ACC112 (cell line): ENCODE measurements around the gene TFR2.

Source experiments
- H2AFZ ChIP-seq: fragments of 200-600 bp; sonication (generic); one replicate; pipeline ENCODE4 v1.6.0; 2017; ENCODE audit warnings: antibody characterized with exemption, low read length; ENCODE audit not compliant: unreplicated experiment
- H3K27ac ChIP-seq: fragments of 200-600 bp; sonication (generic); 2 replicates; pipeline ENCODE4 v1.5.1; 2014; ENCODE audit warnings: low read depth, mild to moderate bottlenecking, antibody characterized with exemption, low read length, moderate library complexity
- H3K27me3 ChIP-seq: fragments of 200-600 bp; sonication (generic); 2 replicates; pipeline ENCODE4 v1.6.1; 2014; ENCODE audit warnings: mild to moderate bottlenecking, antibody characterized with exemption, low read length, moderate library complexity, mixed read lengths; ENCODE audit not compliant: insufficient read depth
- H3K36me3 ChIP-seq: fragments of 200-600 bp; sonication (generic); 2 replicates; pipeline ENCODE4 v1.6.1; 2016; ENCODE audit warnings: mild to moderate bottlenecking, antibody characterized with exemption, low read length, moderate library complexity, mixed read lengths; ENCODE audit not compliant: insufficient read depth
- H3K4me1 ChIP-seq: fragments of 200-600 bp; sonication (generic); one replicate; pipeline ENCODE4 v1.6.1; 2016; ENCODE audit warnings: low read length, mixed read lengths; ENCODE audit not compliant: insufficient read depth, unreplicated experiment, control insufficient read depth
- H3K4me3 ChIP-seq: fragments of 200-600 bp; sonication (generic); 2 replicates; pipeline ENCODE4 v1.5.1; 2014; ENCODE audit warnings: mild to moderate bottlenecking, low read depth, low read length
- H3K79me2 ChIP-seq: fragments of 200-600 bp; sonication (generic); one replicate; pipeline ENCODE4 v1.6.0; 2016; ENCODE audit warnings: low read length; ENCODE audit not compliant: control insufficient read depth, unreplicated experiment, insufficient read depth

The TFR2 gene

DNA sequence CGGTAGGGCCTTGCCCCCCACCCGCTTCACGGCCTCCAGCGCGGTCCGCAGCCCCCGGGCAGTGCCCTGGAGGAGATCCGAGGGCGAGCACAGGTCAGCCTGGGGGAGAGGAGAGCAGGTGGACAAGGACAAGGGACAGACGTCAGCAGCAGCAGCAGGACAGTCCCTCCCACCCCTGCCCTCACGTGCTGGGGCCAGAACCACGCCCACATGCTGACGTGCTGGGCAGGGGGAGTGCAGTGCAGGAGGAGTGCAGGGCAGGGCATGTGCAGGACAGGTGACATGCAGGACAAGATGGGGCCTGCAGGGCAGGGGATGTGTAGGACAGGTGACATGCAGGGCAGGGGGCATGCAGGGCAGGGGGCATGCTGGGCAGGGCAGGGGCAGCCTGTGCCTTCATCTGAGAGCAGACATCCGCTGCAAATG lies 66.1 kb downstream of the TFR2 start:
- no peaks in the 10 kb centered on the region; the same call in 1 of the 2 replicates for H3K36me3 ChIP-seq
- H3K79me2 ChIP-seq: no peaks in the 10 kb centered on the region
- peaks cover 4% of the 10 kb centered on the region for H3K4me1 ChIP-seq
- H2AFZ ChIP-seq: no peak overlapping the region
- no peaks in the 10 kb centered on the region for H3K27me3 ChIP-seq
- no peak overlapping the region for H3K4me3 ChIP-seq
- H3K27ac ChIP-seq: no peak overlapping the region

DNA sequence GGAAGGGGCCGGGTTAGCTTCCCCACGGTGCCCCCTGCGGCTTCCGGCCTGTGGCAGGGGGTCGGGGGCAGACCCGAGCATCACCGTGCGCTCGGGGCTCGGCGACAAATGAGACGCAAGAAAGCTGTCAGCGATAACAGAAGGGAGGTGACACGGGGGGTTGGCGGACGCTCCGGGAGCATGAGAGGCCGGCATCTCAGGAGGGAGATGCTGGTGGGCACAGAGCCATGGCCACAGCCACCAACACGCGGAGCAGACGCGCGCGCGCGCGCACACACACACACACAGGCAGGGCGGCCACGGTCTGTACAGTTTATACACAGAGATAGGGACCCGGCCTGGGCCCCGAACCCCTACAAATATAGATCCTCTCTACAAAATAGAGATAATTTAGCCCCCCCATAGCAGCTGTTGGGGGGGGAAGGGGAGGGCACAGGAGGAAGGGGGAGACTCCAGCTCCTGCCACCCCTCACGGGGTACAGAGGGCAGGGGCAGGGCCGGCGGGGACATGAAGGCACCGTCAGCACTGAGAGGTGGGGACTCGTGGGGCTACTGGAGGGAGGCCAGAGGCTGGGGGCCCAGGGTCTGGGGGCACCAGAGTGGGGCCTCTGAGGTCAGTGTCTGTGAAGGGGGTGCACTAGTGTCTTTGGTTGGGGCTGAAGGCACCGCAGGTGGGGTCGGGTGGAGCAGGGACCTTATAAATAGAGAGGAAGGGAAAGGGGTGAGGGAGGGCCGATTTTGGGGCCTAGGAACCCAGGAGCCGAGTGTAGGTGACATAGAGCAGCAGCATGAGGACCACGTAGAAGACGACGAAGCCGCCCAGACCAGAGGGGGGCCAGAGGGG lies 66.8 kb downstream of the TFR2 start:
- Histone ChIP-seq H3K4me3 (no peak overlapping the region), H2AFZ (no peak overlapping the region), H3K27me3 (no peaks in the 10 kb centered on the region), H3K27ac (no peak overlapping the region), H3K36me3 (no peaks in the 10 kb centered on the region; the same call in 1 of the 2 replicates), H3K4me1 (peaks cover 4% of the 10 kb centered on the region), H3K79me2 (no peaks in the 10 kb centered on the region)

DNA sequence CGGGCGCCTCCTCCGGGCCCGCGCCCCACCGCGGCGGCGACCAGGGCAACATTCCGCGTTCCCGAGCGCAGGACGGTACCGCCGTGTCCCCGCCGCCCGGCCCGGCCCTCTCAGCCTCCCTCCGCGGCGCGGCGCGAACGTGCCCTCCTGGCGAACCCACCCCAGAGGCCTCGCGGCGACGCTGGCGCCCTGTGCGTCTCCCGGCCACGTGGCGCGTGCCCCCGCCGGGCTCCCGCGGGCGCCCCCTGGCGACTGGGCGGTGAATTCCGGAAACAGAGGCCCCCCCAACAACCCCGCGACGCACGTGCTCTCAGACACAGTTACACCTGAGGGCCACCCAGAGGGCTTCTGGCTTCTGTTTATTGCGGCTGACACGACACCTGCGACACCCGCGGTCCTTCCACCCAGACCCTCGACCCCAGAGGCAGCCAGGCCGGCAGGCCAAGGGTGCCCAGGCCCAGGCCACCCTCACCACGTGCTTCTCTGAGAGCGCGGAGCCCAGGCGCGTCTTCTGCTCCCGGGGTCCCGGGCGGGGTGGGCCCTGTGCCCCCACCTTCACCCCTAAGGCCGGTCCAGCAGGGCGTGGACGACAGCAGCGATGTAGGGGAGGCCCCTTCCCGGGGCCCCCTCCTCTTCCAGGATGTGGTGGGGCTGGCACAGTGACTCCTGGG lies 67.5 kb downstream of the TFR2 start, which contains the start of gene SAP25:
Gene SAP25 (minus strand): TSS at position 210 of the 671 bp plus-strand sequence. CDS start 158 bp downstream, at position 52.
- Histone ChIP-seq H3K36me3 (no peaks in the 10 kb centered on the region; the same call in 1 of the 2 replicates), H3K79me2 (no peaks in the 10 kb centered on the region)

DNA sequence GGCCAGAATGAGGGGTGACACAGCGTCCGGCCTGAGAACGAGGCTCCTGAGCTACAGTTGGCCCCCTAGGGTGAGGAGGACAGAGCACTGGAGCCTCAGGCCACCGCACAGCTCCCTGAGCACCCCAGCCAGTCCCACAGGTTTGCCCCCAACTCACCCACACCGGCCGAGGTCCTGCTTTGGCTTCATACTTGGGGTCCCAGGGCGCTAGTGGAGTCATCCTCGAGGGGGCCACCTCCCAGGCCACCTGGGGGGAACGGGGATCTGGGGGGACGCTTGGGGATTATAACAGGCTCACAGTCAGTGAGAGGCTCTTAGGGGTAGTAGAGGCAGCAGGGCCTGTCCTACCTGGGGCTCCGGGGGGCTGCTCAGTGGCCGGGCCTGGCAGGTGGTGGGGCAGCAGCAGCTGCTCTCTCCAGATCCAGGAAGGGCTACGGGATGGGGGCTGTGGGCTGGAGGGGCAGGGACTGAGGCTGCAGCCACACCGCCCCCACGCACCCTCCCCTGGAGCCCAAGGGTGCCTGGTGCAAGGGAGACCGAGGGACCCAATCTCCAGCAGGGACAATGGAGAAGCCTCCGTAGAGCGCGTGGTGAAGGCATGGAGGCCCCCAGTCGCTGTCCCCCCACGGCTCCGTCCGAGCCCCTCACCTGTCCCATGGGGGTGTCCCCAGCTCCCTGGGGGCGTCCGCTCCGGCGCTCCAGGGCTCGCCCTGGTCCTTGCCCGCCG lies 68.2 kb downstream of the TFR2 start:
- H3K4me1 ChIP-seq: peaks cover 4% of the 10 kb centered on the region
- H3K27me3 ChIP-seq: no peaks in the 10 kb centered on the region
- no peak overlapping the region for H2AFZ ChIP-seq
- H3K36me3 ChIP-seq: no peaks in the 10 kb centered on the region; the same call in 1 of the 2 replicates
- H3K4me3 ChIP-seq: no peak overlapping the region
- no peaks in the 10 kb centered on the region for H3K79me2 ChIP-seq
- H3K27ac ChIP-seq: no peak overlapping the region

More for the DNA sequence above, 67.5 kb downstream of the TFR2 start, which contains the start of gene SAP25:
- Histone ChIP-seq H3K27me3 (no peaks in the 10 kb centered on the region), H3K4me3 (no peak within 1 kb of the TSS), H2AFZ (no peak within 1 kb of the TSS), H3K27ac (no peak within 1 kb of the TSS), H3K4me1 (peaks cover 4% of the 10 kb centered on the region)

DNA sequence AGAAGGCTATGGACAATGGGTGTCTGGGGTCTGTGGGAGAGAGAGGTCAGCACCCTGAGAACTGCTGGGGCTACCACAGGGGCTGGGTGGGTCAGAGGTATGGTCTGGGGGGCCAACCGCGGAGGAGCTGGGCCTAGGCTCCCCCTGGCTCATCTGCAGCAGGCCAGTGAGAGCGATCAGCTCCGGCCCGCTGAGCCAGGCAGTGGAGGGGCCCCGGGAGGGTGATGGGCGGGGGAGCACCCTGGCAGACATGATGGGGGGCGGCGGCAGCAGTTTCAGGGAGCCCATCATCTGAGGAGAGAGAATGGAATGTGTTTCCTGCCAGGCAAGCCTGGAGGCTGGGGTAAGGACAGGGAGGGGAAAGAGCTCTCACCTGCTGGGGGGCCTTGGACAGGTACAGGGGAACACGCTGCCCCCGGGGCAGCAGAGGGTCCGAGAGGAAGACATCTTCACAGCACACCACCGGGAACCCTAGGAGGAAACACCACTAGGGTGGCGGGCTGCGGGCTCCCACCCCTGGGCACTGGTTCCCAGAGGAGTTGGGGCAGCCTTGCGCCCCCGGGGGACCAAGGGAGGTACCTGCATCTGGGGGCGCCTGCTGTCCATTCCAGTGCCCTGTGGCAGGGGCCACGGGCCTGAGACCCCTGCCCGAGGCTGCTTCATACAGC lies 68.9 kb downstream of the TFR2 start:
- H3K27ac ChIP-seq: no peak overlapping the region
- H3K4me3 ChIP-seq: no peak overlapping the region
- H3K79me2 ChIP-seq: no peaks in the 10 kb centered on the region
- H3K27me3 ChIP-seq: no peaks in the 10 kb centered on the region
- no peak overlapping the region for H2AFZ ChIP-seq
- no peaks in the 10 kb centered on the region; the same call in 1 of the 2 replicates for H3K36me3 ChIP-seq
- H3K4me1 ChIP-seq: peaks cover 6% of the 10 kb centered on the region

DNA sequence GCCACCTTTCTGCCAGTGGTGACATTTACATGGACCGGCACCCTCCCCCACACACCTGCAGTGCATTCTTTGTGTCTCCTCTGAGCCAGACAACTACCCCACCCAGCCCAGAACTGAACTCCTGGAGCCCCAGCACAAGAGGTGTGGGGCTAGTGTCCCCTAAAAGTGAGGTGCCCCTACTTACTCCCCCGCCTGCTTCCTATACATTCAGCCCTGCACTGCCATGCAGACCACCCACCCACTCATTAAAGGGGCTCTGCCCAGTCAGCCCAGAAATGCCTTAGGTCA lies 69.6 kb downstream of the TFR2 start:
- no peak overlapping the region for H3K4me3 ChIP-seq
- peaks cover 10% of the 10 kb centered on the region for H3K4me1 ChIP-seq
- no peaks in the 10 kb centered on the region for H3K27me3 ChIP-seq
- H2AFZ ChIP-seq: no peak overlapping the region
- H3K27ac ChIP-seq: no peak overlapping the region
- no peaks in the 10 kb centered on the region for H3K79me2 ChIP-seq
- H3K36me3 ChIP-seq: no peaks in the 10 kb centered on the region; the same call in 1 of the 2 replicates

DNA sequence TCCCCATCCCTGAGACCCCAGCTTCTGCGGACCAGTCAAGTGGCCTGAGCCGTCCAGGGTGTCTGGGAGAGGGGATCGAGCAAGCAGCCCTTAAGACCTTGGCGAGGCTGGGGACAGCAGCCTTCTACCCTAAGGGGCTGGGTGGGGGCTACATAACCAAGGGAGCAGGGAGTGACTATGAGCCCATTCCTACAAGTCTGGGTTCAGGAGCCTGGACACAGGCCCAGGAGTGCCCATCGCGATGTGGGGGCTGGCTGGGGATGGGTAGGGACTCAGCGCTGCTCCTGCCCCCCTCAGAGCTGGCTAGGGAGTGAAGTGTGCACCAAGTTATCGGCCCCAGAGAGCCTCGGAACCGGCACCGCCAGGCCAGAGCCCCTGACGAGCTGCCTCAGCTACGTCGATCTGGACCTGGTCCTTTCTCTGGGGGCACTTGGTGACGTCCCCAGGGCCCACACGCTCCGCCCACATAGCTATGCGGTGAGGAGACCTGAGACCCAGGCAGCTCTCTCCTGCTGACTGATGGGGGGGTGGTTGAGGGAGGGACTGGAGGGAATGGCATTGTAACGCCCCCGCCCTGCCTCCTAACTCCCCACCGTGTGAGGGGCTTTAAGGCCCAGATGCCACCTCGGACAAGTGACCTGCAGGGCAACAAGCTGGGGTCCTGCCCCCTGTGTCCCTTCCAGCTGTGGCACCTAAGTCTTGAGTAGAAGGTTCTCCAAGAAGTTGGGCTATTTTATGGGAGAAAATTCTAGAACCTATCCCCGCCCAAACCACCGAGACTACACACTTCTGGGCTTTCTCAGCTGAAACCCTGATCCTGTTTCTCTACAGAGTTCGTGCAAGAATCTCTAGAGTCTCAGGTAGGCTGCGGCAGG lies 70.2 kb downstream of the TFR2 start:
- no peaks in the 10 kb centered on the region; the same call in 1 of the 2 replicates for H3K36me3 ChIP-seq
- H3K4me3 ChIP-seq: no peak overlapping the region
- H3K27me3 ChIP-seq: no peaks in the 10 kb centered on the region
- H3K27ac ChIP-seq: no peak overlapping the region
- no peaks in the 10 kb centered on the region for H3K79me2 ChIP-seq
- peaks cover 10% of the 10 kb centered on the region for H3K4me1 ChIP-seq
- no peak overlapping the region for H2AFZ ChIP-seq
